Urinary bladder (tissue), 4 donors: Measurements from ENCODE around the gene PTGDS. TPM values are rescaled to one million over a fixed set of nuclear protein-coding genes. Genes with fewer than 3 reads are reported as not detected.
A peak's percentile ranks its signal among the peaks of the same experiment; 100 is the strongest.

Source experiments
- DNase-seq: peaks from one replicate; pipeline ENCODE4 v3.0.0-alpha.2; 2015; ENCODE audit errors: extremely low spot score
- H3K27ac ChIP-seq: one replicate; pipeline ENCODE4 v1.5.1; 2013; ENCODE audit warnings: low read depth, mild to moderate bottlenecking, moderate library complexity
- H3K36me3 ChIP-seq: one replicate; pipeline ENCODE4 v1.6.1; 2013; ENCODE audit warnings: mild to moderate bottlenecking, moderate library complexity; ENCODE audit not compliant: insufficient read depth
- H3K4me1 ChIP-seq: one replicate; pipeline ENCODE4 v1.6.1; 2013; ENCODE audit warnings: mild to moderate bottlenecking, moderate library complexity; ENCODE audit not compliant: insufficient read depth
- H3K4me3 ChIP-seq: one replicate; pipeline ENCODE4 v1.5.1; 2013; ENCODE audit warnings: low read depth, low read length
- WGBS: extraction: QIAGEN DNeasy Blood & Tissue Kit; methylation state at CpG from one replicate; pipeline ENCODE4 v1.1.7; 2013; 5-methylcytosine and 5-hydroxymethylcytosine counted together
- polyA plus RNA-seq: library from polyadenylated mRNA; stranded (reverse); fragments of 200-250 nt; gene quantifications from one replicate; pipeline ENCODE4 v1.2.3, GENCODE V29; 2013
- total RNA-seq: library from RNA; depleted of rRNA; stranded (reverse); fragments of >200 nt; gene quantifications from one replicate; pipeline ENCODE4 v1.2.3, GENCODE V29; 2014
- donor health status: healthy with polysubstance abuse.
- donor health status: healthy.

The PTGDS gene
- total and polyA plus RNA-seq, 2 donors: 3.3 to 71.8 TPM

DNA sequence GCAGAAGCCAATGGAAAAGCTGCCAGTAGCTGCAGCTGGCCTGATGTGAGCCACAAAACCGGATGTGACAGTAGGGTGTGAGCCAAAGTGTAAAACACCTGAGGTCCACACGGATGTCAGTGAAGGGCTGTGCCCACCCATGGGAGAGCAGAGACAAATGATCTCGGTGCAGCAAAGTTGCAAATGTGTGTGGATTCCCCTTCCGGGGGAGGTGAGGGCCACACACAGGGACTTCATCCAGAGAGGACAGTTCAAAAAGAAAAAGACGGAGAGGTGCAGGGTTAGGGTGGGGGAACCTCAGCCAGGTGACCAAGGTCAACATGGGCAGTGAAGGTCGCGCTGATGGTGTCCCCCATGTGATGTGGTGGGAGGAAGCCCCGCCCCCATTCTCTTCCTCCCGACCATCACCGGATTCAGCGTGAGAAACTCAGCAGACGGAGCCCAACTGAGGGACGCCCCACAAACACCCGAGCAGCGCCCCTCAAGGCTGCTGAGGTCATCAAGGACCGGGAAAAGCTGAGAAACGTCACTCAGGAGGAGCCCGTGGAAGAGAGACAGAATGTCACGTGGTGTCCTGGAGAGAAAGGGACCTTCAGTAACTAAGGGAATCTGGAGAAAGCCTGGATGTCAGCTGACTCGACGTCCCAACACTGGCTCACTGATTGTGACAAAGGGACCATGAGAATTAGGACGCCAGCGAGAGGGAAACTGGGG is 11.4 kb upstream of the PTGDS start:
- WGBS: 26% methylated on average over 23 of the region's 23 CpGs
- Histone ChIP-seq H3K4me3 (no peak overlapping the region), H3K36me3 (no peaks in the 10 kb centered on the region), H3K27ac (no peak overlapping the region), H3K4me1 (no peaks in the 10 kb centered on the region)
- no peak for DNase-seq

- H3K36me3 ChIP-seq: no peaks in the 10 kb centered on the region
- H3K4me1 ChIP-seq: no peaks in the 10 kb centered on the region
- H3K4me3 ChIP-seq: no peak overlapping the region
- H3K27ac ChIP-seq: no peak overlapping the region
- DNase-seq: no peak
- WGBS: 77% methylated on average over 17 of the region's 17 CpGs
These were observed 8.8 kb upstream of the PTGDS start for GRCh38 chr9:136968333-136969127.

DNA sequence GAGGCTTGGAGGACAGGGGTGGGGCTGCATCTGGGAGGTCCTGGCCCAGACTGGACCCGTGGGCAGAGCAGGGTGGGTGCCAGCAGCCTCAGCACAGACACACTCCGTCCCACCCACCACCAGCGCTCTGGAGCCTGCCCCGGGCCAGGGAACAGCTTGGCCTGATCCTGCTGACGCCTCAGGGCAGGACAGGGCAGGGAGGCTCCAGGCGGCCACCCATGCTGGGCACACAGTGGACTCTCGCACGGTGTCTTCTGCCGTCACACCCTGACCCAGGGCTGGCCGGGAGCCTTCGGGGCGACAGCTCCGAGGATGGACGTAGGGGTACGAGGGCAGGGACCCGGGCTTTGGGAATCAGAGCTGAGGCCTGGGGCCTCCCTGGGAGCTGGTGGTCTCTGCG is 8.2 kb upstream of the PTGDS start:
- no peak overlapping the region for H3K27ac ChIP-seq
- H3K4me3 ChIP-seq: no peak overlapping the region
- no peaks in the 10 kb centered on the region for H3K36me3 ChIP-seq
- no peak for DNase-seq
- H3K4me1 ChIP-seq: no peaks in the 10 kb centered on the region
- 83% methylated on average over 17 of the region's 17 CpGs for WGBS

GRCh38 chr9:136969774-136970173 is 7.5 kb upstream of the PTGDS start:
- Histone ChIP-seq H3K4me3 (no peak overlapping the region), H3K27ac (no peak overlapping the region), H3K4me1 (no peaks in the 10 kb centered on the region), H3K36me3 (no peaks in the 10 kb centered on the region)
- no peak for DNase-seq
- WGBS: 82% methylated on average over 5 of the region's 5 CpGs

- DNase-seq: no peak
- 81% methylated on average over 11 of the region's 11 CpGs for whole genome bisulfite sequencing
- Histone ChIP-seq H3K4me1 (no peaks in the 10 kb centered on the region), H3K36me3 (no peaks in the 10 kb centered on the region), H3K4me3 (no peak overlapping the region), H3K27ac (no peak overlapping the region)
These were observed 6.9 kb upstream of the PTGDS start for GRCh38 chr9:136970361-136970760.

DNA sequence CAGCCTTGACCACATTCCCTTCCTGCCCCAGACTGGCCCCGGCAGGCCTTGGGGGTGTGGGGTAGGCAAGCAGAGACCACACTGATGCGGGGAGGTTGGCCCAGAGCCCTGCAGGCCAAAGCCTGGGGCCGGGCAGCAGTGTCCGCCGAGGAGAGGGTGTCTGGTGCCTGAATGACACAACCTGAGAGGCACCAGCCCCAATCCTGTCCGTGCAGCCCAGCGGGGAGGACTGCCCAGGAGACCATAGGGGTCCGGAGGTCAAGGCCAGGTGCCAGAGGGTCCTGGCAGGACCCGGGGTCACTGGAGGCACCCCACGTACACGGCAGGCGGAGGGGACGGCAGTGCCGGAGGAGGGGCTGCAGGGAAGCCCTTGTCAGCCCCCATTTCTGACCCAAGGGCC is 5.6 kb upstream of the PTGDS start:
- no peak overlapping the region for H3K27ac ChIP-seq
- no peak for DNase-seq
- WGBS: 78% methylated on average over 14 of the region's 14 CpGs

DNA sequence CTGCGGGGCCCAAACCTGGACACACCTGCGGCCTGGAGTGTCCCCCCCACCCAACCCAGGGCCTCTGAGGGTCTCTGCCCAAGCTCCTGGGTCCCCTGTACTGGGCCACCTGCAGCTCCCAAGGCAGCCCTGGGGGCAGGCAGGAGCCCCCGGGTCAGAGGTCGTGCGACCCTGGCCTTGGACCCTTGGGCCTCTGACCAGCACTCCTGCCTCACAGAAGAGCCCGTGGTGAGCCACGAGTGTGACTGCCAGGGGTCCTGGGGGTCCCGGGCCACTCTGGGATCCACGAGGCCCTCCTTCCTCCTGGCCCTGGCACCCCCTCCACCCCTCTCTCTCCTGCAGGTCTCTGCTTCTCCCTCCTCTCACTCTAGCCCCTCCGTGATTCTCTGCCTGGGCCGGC is 5.0 kb upstream of the PTGDS start:
- no peak for DNase-seq
- Histone ChIP-seq H3K36me3 (no peaks in the 10 kb centered on the region), H3K4me3 (no peak overlapping the region), H3K4me1 (no peaks in the 10 kb centered on the region), H3K27ac (no peak overlapping the region)
- WGBS: 83% methylated on average over 11 of the region's 11 CpGs

More for the DNA sequence above, 5.6 kb upstream of the PTGDS start:
- Histone ChIP-seq H3K4me1 (no peaks in the 10 kb centered on the region), H3K4me3 (no peak overlapping the region), H3K36me3 (no peaks in the 10 kb centered on the region)

DNA sequence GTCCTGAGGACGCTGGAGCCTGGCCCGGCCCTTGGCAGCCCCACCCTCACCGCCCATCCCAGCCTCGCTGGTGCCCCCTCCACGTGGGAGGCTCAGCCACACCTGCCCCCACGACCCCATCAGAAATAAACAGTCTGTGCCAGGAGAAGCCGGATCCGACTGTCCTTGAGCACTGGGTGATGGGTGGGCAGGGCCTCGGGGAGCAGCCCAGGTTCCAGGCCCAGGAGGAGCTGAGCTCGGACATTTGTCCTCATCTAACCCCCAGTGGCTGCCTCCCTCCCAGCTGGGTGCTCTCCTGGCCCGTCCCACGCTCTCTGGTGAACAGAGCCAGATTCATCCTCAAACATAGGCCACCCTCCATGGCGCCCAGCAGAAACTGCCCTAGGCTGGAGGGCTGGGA is 4.6 kb upstream of the PTGDS start:
- no peak overlapping the region for H3K27ac ChIP-seq
- no peak overlapping the region for H3K4me3 ChIP-seq
- H3K4me1 ChIP-seq: no peaks in the 10 kb centered on the region
- DNase-seq: no peak
- 69% methylated on average over 13 of the region's 13 CpGs for WGBS
- no peaks in the 10 kb centered on the region for H3K36me3 ChIP-seq

DNA sequence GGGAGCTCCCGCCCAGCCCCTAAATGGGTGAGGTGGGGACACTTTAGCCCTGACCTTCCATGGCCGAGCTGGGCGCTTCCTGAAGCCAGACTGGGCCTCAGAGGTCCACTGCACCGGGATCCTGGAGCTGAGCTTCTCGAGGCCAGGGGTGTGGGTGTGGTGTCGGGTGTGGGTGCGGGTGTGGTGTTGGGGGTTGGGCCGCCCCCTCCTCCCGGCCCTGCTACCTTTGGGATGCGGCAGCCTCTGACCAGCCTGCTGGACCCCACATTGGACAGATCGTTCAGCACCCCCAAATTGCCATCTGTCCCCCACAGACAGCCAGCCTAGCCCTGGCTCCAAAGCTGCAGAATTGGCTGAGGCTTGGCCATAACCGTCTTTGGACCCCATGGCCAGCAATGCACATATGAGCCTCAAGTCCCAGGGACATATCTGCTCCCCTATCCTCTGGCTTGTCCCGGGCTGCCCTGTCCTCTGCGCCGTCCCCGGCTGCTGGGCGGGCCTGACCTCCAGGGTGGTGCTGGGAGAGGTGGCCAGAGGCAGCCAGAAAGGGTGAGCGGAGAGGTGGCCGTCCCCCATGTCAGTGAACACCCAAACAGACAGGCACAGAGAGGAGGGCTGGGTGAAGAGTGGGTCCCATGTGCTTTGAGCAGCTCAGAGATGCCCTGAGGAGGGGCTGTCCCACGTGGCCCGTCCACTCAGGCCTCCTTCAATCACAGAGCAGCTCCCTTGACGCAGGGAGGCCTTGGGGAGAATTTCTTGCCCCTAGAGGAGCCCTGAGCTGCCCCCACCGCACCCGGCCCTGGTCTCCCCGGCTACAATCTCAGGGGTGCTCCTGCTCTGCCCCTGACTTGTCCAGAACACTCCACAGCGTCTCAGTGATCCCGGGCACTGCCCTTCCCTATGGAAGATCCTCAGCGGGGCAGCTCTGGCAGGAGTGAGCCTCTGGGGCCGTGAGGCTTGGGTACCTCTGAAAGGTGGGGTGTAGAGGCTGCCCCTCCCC is 3.4 kb upstream of the PTGDS start:
- no peaks in the 10 kb centered on the region for H3K4me1 ChIP-seq
- no peak overlapping the region for H3K4me3 ChIP-seq
- 84% methylated on average over 29 of the region's 29 CpGs for WGBS
- H3K36me3 ChIP-seq: no peaks in the 10 kb centered on the region
- DNase-seq: no peak
- no peak overlapping the region for H3K27ac ChIP-seq

GRCh38 chr9:136974817-136975535 is 2.3 kb upstream of the PTGDS start:
- no peaks in the 10 kb centered on the region for H3K4me1 ChIP-seq
- WGBS: 63% methylated on average over 15 of the region's 15 CpGs
- no peak for DNase-seq
- no peak overlapping the region for H3K27ac ChIP-seq
- no peaks in the 10 kb centered on the region for H3K36me3 ChIP-seq
- H3K4me3 ChIP-seq: no peak overlapping the region

DNA sequence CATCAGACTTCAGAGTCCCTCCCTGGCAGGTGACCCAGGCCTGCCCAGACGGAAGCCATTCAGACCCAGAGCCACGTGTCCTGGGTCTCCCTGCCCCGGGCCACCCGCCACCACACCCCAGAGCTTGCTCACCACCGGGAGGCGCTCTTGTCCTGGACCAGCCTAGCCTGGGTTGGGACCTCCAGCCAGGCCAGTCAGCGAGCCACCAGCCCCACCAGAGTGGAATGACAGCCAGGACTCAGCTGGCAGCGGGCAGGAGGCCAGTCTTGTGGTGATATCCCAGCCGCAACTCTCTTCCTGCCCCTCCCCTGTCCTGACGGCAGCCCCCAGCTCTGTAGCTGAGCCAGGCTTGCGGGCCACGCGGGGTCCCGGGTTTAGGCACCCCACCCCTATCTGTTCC is 1.7 kb upstream of the PTGDS start:
- Histone ChIP-seq H3K27ac (no peak overlapping the region), H3K36me3 (no peaks in the 10 kb centered on the region), H3K4me3 (no peak overlapping the region), H3K4me1 (no peaks in the 10 kb centered on the region)
- no peak for DNase-seq
- 59% methylated on average over 14 of the region's 14 CpGs for WGBS

- no peaks in the 10 kb centered on the region for H3K4me1 ChIP-seq
These were observed 357 bp downstream of the PTGDS start for GRCh38 chr9:136977649-136978072.

More at GRCh38 chr9:136977649-136978072, 357 bp downstream of the PTGDS start:
- 12% methylated on average over 33 of the region's 33 CpGs for WGBS
- no peak for DNase-seq
- no peak overlapping the region for H3K27ac ChIP-seq
- H3K4me3 ChIP-seq: peak overlapping the region; percentile 27
- H3K36me3 ChIP-seq: no peaks in the 10 kb centered on the region
